HepG2 (cell line): ENCODE results near the gene TUBG1. TPM values are rescaled to one million over a fixed set of nuclear protein-coding genes. Genes with fewer than 3 reads are reported as not detected.

ENCODE experiments used
- ATRX ChIP-seq: sonication (generic); formaldehyde crosslinking; IDR thresholded peaks from 2 replicates; pipeline ENCODE4 v1.4.0; 2020; ENCODE audit warnings: missing genetic modification reagents, borderline replicate concordance
- HDAC1 ChIP-seq: sonication (generic); formaldehyde crosslinking; IDR thresholded peaks from 2 replicates; pipeline ENCODE4 v1.5.1; 2020; ENCODE audit warnings: mild to moderate bottlenecking, missing genetic modification reagents
- HNF1B ChIP-seq: sonication (generic); formaldehyde crosslinking; IDR thresholded peaks from 2 replicates; pipeline ENCODE4 v1.5.1; 2020; ENCODE audit warnings: mild to moderate bottlenecking, moderate library complexity, missing genetic modification reagents
- HOXD1 ChIP-seq: sonication (generic); formaldehyde crosslinking; IDR thresholded peaks from 2 replicates; pipeline ENCODE4 v1.5.0; 2020; ENCODE audit warnings: missing genetic modification reagents
- KAT8 ChIP-seq: IDR thresholded peaks from 2 replicates; pipeline ENCODE4 v1.6.1; 2016; ENCODE audit warnings: missing genetic modification reagents, missing compliant biosample characterization
- KDM1A ChIP-seq: IDR thresholded peaks from 2 replicates; pipeline ENCODE4 v1.6.1; 2016; ENCODE audit warnings: missing compliant biosample characterization
- KDM3A ChIP-seq: IDR thresholded peaks from 2 replicates; pipeline ENCODE4 v1.6.1; 2018; ENCODE audit warnings: low read depth, missing compliant biosample characterization
- KLF13 ChIP-seq: sonication (generic); formaldehyde crosslinking; IDR thresholded peaks from 2 replicates; pipeline ENCODE4 v1.4.0; 2020; ENCODE audit warnings: mild to moderate bottlenecking, missing genetic modification reagents
- MAX ChIP-seq: IDR thresholded peaks from 2 replicates; pipeline ENCODE4 v1.6.1; 2012; ENCODE audit warnings: inconsistent platforms
- MZF1 ChIP-seq: sonication (generic); formaldehyde crosslinking; IDR thresholded peaks from 2 replicates; pipeline ENCODE4 v1.8.1; 2023; ENCODE audit warnings: mild to moderate bottlenecking, missing genetic modification reagents, borderline replicate concordance
- NFRKB ChIP-seq: fragments of 450-650 bp; IDR thresholded peaks from 2 replicates; pipeline ENCODE4 v1.6.1; 2017
- PAXIP1 ChIP-seq: sonication (generic); formaldehyde crosslinking; conservative IDR thresholded peaks from 2 replicates; pipeline ENCODE4 v1.4.0; 2020; ENCODE audit warnings: mild to moderate bottlenecking, missing genetic modification reagents, moderate library complexity
- POGZ ChIP-seq: sonication (generic); formaldehyde crosslinking; IDR thresholded peaks from 2 replicates; pipeline ENCODE4 v1.4.0; 2020; ENCODE audit warnings: mild to moderate bottlenecking, missing genetic modification reagents
- PPARG ChIP-seq: conservative IDR thresholded peaks from 2 replicates; pipeline ENCODE4 v1.6.1; 2016; ENCODE audit warnings: missing biosample characterization, missing genetic modification reagents
- PREB ChIP-seq: sonication (generic); formaldehyde crosslinking; IDR thresholded peaks from 2 replicates; pipeline ENCODE4 v1.4.0; 2020; ENCODE audit warnings: missing genetic modification reagents
- SAP130 ChIP-seq: IDR thresholded peaks from 2 replicates; pipeline ENCODE4 v1.6.1; 2016; ENCODE audit warnings: low read depth
- TFAP4 ChIP-seq: sonication (generic); IDR thresholded peaks from 2 replicates; pipeline ENCODE4 v1.6.1; 2016; ENCODE audit warnings: low read depth, borderline replicate concordance
- TGIF2 ChIP-seq: IDR thresholded peaks from 2 replicates; pipeline ENCODE4 v1.6.1; 2016; ENCODE audit warnings: control low read depth, missing compliant biosample characterization
- ZFP37 ChIP-seq: sonication (generic); formaldehyde crosslinking; IDR thresholded peaks from 2 replicates; pipeline ENCODE4 v1.4.0; 2020; ENCODE audit warnings: missing genetic modification reagents, borderline replicate concordance
- ZFX ChIP-seq: sonication (generic); formaldehyde crosslinking; IDR thresholded peaks from 2 replicates; pipeline ENCODE4 v1.4.0; 2020; ENCODE audit warnings: mild to moderate bottlenecking, low read depth, missing genetic modification reagents, moderate library complexity
- ZNF34 ChIP-seq: sonication (generic); formaldehyde crosslinking; IDR thresholded peaks from 2 replicates; pipeline ENCODE4 v1.4.0; 2020; ENCODE audit warnings: mild to moderate bottlenecking, missing genetic modification reagents, borderline replicate concordance
- ZNF441 ChIP-seq: sonication (generic); formaldehyde crosslinking; IDR thresholded peaks from 2 replicates; pipeline ENCODE4 v1.7.0; 2021; ENCODE audit warnings: missing genetic modification reagents, borderline replicate concordance
- ZNF83 ChIP-seq: sonication (generic); formaldehyde crosslinking; IDR thresholded peaks from 2 replicates; pipeline ENCODE4 v1.4.0; 2020; ENCODE audit warnings: missing genetic modification reagents, mild to moderate bottlenecking, borderline replicate concordance
- polyA plus RNA-seq, 8 experiments: library from polyadenylated mRNA; depleted of rRNA in 3 of 8; stranded (reverse) in 7 of 8; unstranded in 1 of 8; fragments of >200 nt; fragmentation: Illumina TruSeq in 4 of 8; extraction: Trizol in 4 of 8; gene quantifications; 2 replicates each; pipeline versions ENCODE4 v1.2.1 to v1.2.3, GENCODE V29; 2011 to 2016; ENCODE audit warnings: low read depth in 4 of 8, missing spikeins in 1 of 8, mixed read lengths in 1 of 8; ENCODE audit not compliant: insufficient read depth in 1 of 8
- total RNA-seq, 5 experiments: library from RNA; depleted of rRNA; stranded (reverse); fragments of >200 nt; fragmentation: Illumina TruSeq; extraction: Trizol; gene quantifications; 2 replicates each; pipeline ENCODE4 v1.2.3, GENCODE V29; 2016; ENCODE audit warnings: low read depth in 1 of 5

The TUBG1 gene
- total and polyA plus RNA-seq, 2 of the 13 experiments (the other 11 are each of a cell fraction or from before 2014, with no cell fraction given): 74.1 to 137 TPM

- no peak; the same call in 1 of the 2 replicates for TF ChIP-seq ZNF83 (CRISPR knock-in tag)
- 0 out of 2 replicates have a peak, but pooled peaks have one; percentile 14 for TF ChIP-seq ZNF441 (CRISPR knock-in tag)
- no peak for TF ChIP-seq NFRKB
- peak; percentile 68 for TF ChIP-seq POGZ (CRISPR knock-in tag)
- peak; percentile 46; the same call in 1 of the 2 replicates for TF ChIP-seq MAX
- TF ChIP-seq HOXD1: no peak
- TF ChIP-seq SAP130 (CRISPR knock-in tag): peak; percentile 74
- TF ChIP-seq KLF13 (CRISPR knock-in tag): no peak
- 0 out of 2 replicates have a peak, but pooled peaks have one; percentile 37 for TF ChIP-seq TGIF2 (CRISPR knock-in tag)
- no peak for TF ChIP-seq MZF1
- TF ChIP-seq ZNF34 (CRISPR knock-in tag): 0 out of 2 replicates have a peak, but pooled peaks have one; percentile 22
- TF ChIP-seq HDAC1 (CRISPR knock-in tag): peak; percentile 74
- no peak for TF ChIP-seq ATRX (CRISPR knock-in tag)
- peak; percentile 88 for TF ChIP-seq KAT8 (CRISPR knock-in tag)
- TF ChIP-seq PPARG: peak; percentile 58; the same call in 1 of the 2 replicates
- peak; percentile 96 for TF ChIP-seq PAXIP1 (CRISPR knock-in tag)
- TF ChIP-seq PREB (CRISPR knock-in tag): no peak
- TF ChIP-seq TFAP4: peak; percentile 7; the same call in 1 of the 2 replicates
- peak; percentile 29; the same call in 1 of the 2 replicates for TF ChIP-seq HNF1B (CRISPR knock-in tag)
- TF ChIP-seq ZFP37 (CRISPR knock-in tag): 0 out of 2 replicates have a peak, but pooled peaks have one; percentile 7
- TF ChIP-seq KDM1A (CRISPR knock-in tag): peak; percentile 52; the same call in 1 of the 2 replicates
- peak; percentile 70 for TF ChIP-seq ZFX (CRISPR knock-in tag)
- TF ChIP-seq KDM3A: 0 out of 2 replicates have a peak, but pooled peaks have one; percentile 43
Measured at GRCh38 chr17:42564815-42565522, 44.5 kb upstream of the TUBG1 start (continued).
